ENCODE data around the gene JAZF1.

- TF ChIP-seq CTCF (IDR thresholded peaks at IDR 0.05) (no peak), POLR2A (IDR thresholded peaks at IDR 0.05; ENCODE audit: low read depth) (no peak), POLR2AphosphoS5 (IDR thresholded peaks at IDR 0.05) (no peak), EP300 (IDR thresholded peaks at IDR 0.05) (no peak)
Observed at GRCh38 chr7:27963056-27963455, 217.5 kb downstream of the JAZF1 start.
